Measurements from ENCODE around the gene EGFR.

DNA sequence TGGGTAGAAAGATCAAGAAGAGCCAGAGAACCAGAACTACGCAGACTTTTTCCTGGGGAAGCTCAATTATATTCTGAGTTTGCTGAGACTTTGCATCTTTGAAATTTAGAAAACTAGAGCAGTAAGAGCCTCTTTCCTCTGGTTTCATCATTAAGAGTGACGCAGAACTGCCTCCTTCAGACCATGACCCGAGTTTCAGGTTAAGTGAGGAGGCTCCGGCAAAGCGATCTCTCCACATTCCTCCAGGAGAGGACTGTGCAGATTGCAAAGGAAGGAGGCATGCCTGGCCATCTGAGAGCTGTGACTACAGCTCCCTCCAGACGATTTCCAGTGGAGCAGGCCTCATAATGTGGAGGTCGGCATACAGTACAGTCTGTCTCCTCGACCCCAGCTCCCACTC, 230.5 kb downstream of the EGFR start:
- TF ChIP-seq, protein P1, sequence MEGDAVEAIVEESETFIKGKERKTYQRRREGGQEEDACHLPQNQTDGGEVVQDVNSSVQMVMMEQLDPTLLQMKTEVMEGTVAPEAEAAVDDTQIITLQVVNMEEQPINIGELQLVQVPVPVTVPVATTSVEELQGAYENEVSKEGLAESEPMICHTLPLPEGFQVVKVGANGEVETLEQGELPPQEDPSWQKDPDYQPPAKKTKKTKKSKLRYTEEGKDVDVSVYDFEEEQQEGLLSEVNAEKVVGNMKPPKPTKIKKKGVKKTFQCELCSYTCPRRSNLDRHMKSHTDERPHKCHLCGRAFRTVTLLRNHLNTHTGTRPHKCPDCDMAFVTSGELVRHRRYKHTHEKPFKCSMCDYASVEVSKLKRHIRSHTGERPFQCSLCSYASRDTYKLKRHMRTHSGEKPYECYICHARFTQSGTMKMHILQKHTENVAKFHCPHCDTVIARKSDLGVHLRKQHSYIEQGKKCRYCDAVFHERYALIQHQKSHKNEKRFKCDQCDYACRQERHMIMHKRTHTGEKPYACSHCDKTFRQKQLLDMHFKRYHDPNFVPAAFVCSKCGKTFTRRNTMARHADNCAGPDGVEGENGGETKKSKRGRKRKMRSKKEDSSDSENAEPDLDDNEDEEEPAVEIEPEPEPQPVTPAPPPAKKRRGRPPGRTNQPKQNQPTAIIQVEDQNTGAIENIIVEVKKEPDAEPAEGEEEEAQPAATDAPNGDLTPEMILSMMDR (IDR thresholded peaks at IDR 0.05; ENCODE audit: low read length), result no peak
- TF ChIP-seq EZH2 (IDR thresholded peaks at IDR 0.05; ENCODE audit: borderline replicate concordance, low read length), result no peak

All from OCI-LY1 (cell line).